Fibroblast of lung (primary cell): Measurements from ENCODE around the gene GIPC3.

Experiments used
- CTCF ChIP-seq, 2 donors: IDR thresholded peaks in 1 of 2; conservative IDR thresholded peaks in 1 of 2; 1 replicate in 1 of 2; 2 replicates in 1 of 2; pipeline ENCODE4 v1.5.1; 2011 to 2012; ENCODE audit warnings: low read length in 2 of 2, control low read depth in 1 of 2, inconsistent platforms in 1 of 2, low read depth in 1 of 2, mild to moderate bottlenecking in 1 of 2
- EZH2 ChIP-seq: IDR thresholded peaks from 2 replicates; pipeline ENCODE4 v1.5.1; 2012; ENCODE audit warnings: low read length, control low read depth, mild to moderate bottlenecking; ENCODE audit errors: missing control alignments

GRCh38 chr19:3576696-3577443 lies 8.4 kb upstream of the GIPC3 start:
- TF ChIP-seq CTCF (conservative IDR thresholded peaks at IDR 0.05 in 1 of 2, IDR thresholded peaks at IDR 0.05 in 1 of 2; ENCODE audit: low read depth in 1 of 2, low read length in 2 of 2) (no peak), EZH2 (no peak)
